ENCODE results near the gene DOP1A.

The DOP1A gene

GRCh38 chr6:83067448-83068439 lies at the start of gene DOP1A:
TSS of gene DOP1A (plus strand) at chr6:83067671. CDS start at chr6:83096978, 29,307 bp downstream.
- DNase-seq, result peak; percentile 89

- DNase-seq, result no peak
Measured at GRCh38 chr6:83019741-83020140, 47.7 kb upstream of the DOP1A start.

- DNase-seq, result no peak
Measured at GRCh38 chr6:83031689-83032088, 35.8 kb upstream of the DOP1A start.

GRCh38 chr6:83038246-83038645 lies 29.2 kb upstream of the DOP1A start:
- no peak for DNase-seq

- no peak for DNase-seq
Measured at GRCh38 chr6:83042467-83043053, 24.9 kb upstream of the DOP1A start.

GRCh38 chr6:83044091-83044768 lies 23.2 kb upstream of the DOP1A start:
- no peak for DNase-seq

GRCh38 chr6:83047065-83047754 lies 20.3 kb upstream of the DOP1A start:
- DNase-seq, result no peak

GRCh38 chr6:83051377-83052172 lies 15.9 kb upstream of the DOP1A start:
- peak; percentile 28 for DNase-seq

- no peak for DNase-seq
Measured at GRCh38 chr6:83053678-83054077, 13.8 kb upstream of the DOP1A start.

GRCh38 chr6:83055366-83055964 lies 12.0 kb upstream of the DOP1A start:
- DNase-seq, result peak; percentile 48

- peak; percentile 40 for DNase-seq
Measured at GRCh38 chr6:83057705-83058321, 9.7 kb upstream of the DOP1A start.

GRCh38 chr6:83061190-83061589 lies 6.3 kb upstream of the DOP1A start:
- DNase-seq, result no peak

- no peak for DNase-seq
Measured at GRCh38 chr6:83062225-83062624, 5.2 kb upstream of the DOP1A start.

- peak; percentile 74 for DNase-seq
Measured at GRCh38 chr6:83065511-83066192, 1.8 kb upstream of the DOP1A start, which contains the start of gene UBE3D. TSS of gene UBE3D (minus strand) at chr6:83065841. CDS start at chr6:83065718, 123 bp downstream.

- DNase-seq, result no peak
Measured at GRCh38 chr6:83068616-83069015, 1.1 kb downstream of the DOP1A start.

- DNase-seq, result no peak
Measured at GRCh38 chr6:83069633-83070032, 2.2 kb downstream of the DOP1A start.

- no peak for DNase-seq
Measured at GRCh38 chr6:83071023-83071422, 3.6 kb downstream of the DOP1A start.

- DNase-seq, result no peak
Measured at GRCh38 chr6:83071707-83072106, 4.2 kb downstream of the DOP1A start.

- DNase-seq, result no peak
Measured at GRCh38 chr6:83072726-83073125, 5.3 kb downstream of the DOP1A start.

- no peak for DNase-seq
Measured at GRCh38 chr6:83073615-83074014, 6.1 kb downstream of the DOP1A start.
